SK-N-SH (cell line): ENCODE measurements around the gene NUMB. TPM values are rescaled to one million over a fixed set of nuclear protein-coding genes. Genes with fewer than 3 reads are reported as not detected.

ENCODE experiments used
- CTCF ChIA-PET: fragments of 300-600, 350-600 bp; formaldehyde crosslinking; extraction: SDS; loops from one replicate; lab custom pipeline; 2021; lab: Yijun Ruan, JAX
- POLR2A ChIA-PET: fragments of 350-600 bp; sonication (Branson Sonifier 250); formaldehyde crosslinking; extraction: SDS; loops from one replicate; lab custom pipeline; 2020; ENCODE audit warnings: antibody characterized with exemption, inconsistent platforms; lab: Yijun Ruan, JAX
- DNase-seq: peaks from one replicate; pipeline ENCODE4 v3.0.0; 2012
- H2AFZ ChIP-seq: fragments of 200-600 bp; sonication (generic); 2 replicates; pipeline ENCODE4 v1.8.1; 2016; ENCODE audit warnings: antibody characterized with exemption, mild to moderate bottlenecking, low read depth
- H3F3A ChIP-seq: fragments of 200-600 bp; sonication (generic); replicated peaks from 2 replicates; pipeline ENCODE3; 2016; ENCODE audit warnings: antibody characterized with exemption, mild to moderate bottlenecking; ENCODE audit not compliant: insufficient read depth
- H3K27ac ChIP-seq, 2 experiments: fragments of 200-500 bp in 1 of 2; fragments of 200-600 bp in 1 of 2; sonication (Bioruptor generic) in 1 of 2; sonication (generic), shearing (Covaris generic) in 1 of 2; 2 replicates each; pipeline versions ENCODE4 v1.5.1 to v1.6.1; 2014 to 2016; ENCODE audit warnings: low read depth in 2 of 2, inconsistent platforms in 1 of 2, low read length in 1 of 2, mild to moderate bottlenecking in 1 of 2, mixed read lengths in 1 of 2
- H3K27me3 ChIP-seq: fragments of 200-600 bp; sonication (generic), shearing (Covaris generic); 2 replicates; pipeline ENCODE4 v1.6.1; 2016; ENCODE audit warnings: mixed run types; ENCODE audit not compliant: insufficient read depth
- H3K36me3 ChIP-seq, 2 experiments: fragments of 200-500 bp in 1 of 2; fragments of 200-600 bp in 1 of 2; sonication (Bioruptor generic) in 1 of 2; sonication (generic) in 1 of 2; replicated peaks in 1 of 2; 2 replicates each; pipeline versions ENCODE3 to v1.5.1; 2014 to 2016; ENCODE audit warnings: low read length in 1 of 2, mild to moderate bottlenecking in 1 of 2; ENCODE audit not compliant: insufficient read depth in 2 of 2, control insufficient read depth in 1 of 2
- H3K4me1 ChIP-seq, 2 experiments: fragments of 200-500 bp in 1 of 2; fragments of 200-600 bp in 1 of 2; sonication (Bioruptor generic) in 1 of 2; sonication (generic), shearing (Covaris generic) in 1 of 2; 2 replicates each; pipeline versions ENCODE4 v1.5.1 to v1.6.1; 2014 to 2016; ENCODE audit warnings: low read depth in 1 of 2, low read length in 1 of 2, mixed run types in 1 of 2; ENCODE audit not compliant: insufficient read depth in 2 of 2, control insufficient read depth in 1 of 2
- H3K4me2 ChIP-seq: fragments of 200-600 bp; sonication (generic), shearing (Covaris generic); 2 replicates; pipeline ENCODE4 v1.6.1; 2017; ENCODE audit warnings: mixed run types
- H3K4me3 ChIP-seq, 2 experiments: fragments of 200-500 bp in 1 of 2; fragments of 200-600 bp in 1 of 2; sonication (Bioruptor generic) in 1 of 2; sonication (generic), shearing (Covaris generic) in 1 of 2; 2 replicates each; pipeline versions ENCODE4 v1.5.1 to v1.8.1; 2014 to 2016; ENCODE audit warnings: low read depth in 2 of 2, inconsistent platforms in 1 of 2, low read length in 1 of 2, mild to moderate bottlenecking in 1 of 2, mixed read lengths in 1 of 2, moderate library complexity in 1 of 2
- H3K79me2 ChIP-seq: fragments of 200-600 bp; sonication (generic); 2 replicates; pipeline ENCODE4 v1.8.1; 2017; ENCODE audit warnings: mild to moderate bottlenecking; ENCODE audit not compliant: insufficient read depth
- H3K9ac ChIP-seq: fragments of 200-600 bp; sonication (generic); 2 replicates; pipeline ENCODE4 v1.6.1; 2017; ENCODE audit warnings: mixed run types
- H3K9me2 ChIP-seq: fragments of 200-600 bp; sonication (generic); 2 replicates; pipeline ENCODE4 v1.6.1; 2017; ENCODE audit warnings: mixed run types
- H3K9me3 ChIP-seq: fragments of 200-600 bp; sonication (generic); 2 replicates; pipeline ENCODE4 v1.6.1; 2017; ENCODE audit warnings: mixed run types, mild to moderate bottlenecking, moderate library complexity
- H4K20me1 ChIP-seq: fragments of 200-600 bp; sonication (generic); 2 replicates; pipeline ENCODE4 v1.6.1; 2017; ENCODE audit warnings: mild to moderate bottlenecking, mixed run types; ENCODE audit not compliant: insufficient read depth
- CHD2 ChIP-seq: fragments of 150-350 bp; IDR thresholded peaks from 2 replicates; pipeline ENCODE4 v1.6.1; 2018; ENCODE audit warnings: low read length; ENCODE audit not compliant: partially characterized antibody
- CTCF ChIP-seq: fragments of 200-600 bp; sonication (generic); IDR thresholded peaks from 2 replicates; pipeline ENCODE4 v1.6.1; 2017; ENCODE audit warnings: antibody characterized with exemption, mild to moderate bottlenecking, moderate library complexity
- ELF1 ChIP-seq: IDR thresholded peaks from 2 replicates; pipeline ENCODE4 v1.4.0; 2012
- EP300 ChIP-seq, 2 experiments: IDR thresholded peaks; 2 replicates each; pipeline versions ENCODE4 v1.4.0 to v1.6.1; 2012; ENCODE audit warnings: borderline replicate concordance in 1 of 2, low read depth in 1 of 2, low read length in 1 of 2
- FOSL2 ChIP-seq: IDR thresholded peaks from 2 replicates; pipeline ENCODE4 v1.4.0; 2012; ENCODE audit warnings: low read depth, mild to moderate bottlenecking, moderate library complexity, borderline replicate concordance
- GABPA ChIP-seq: IDR thresholded peaks from 2 replicates; pipeline ENCODE4 v1.4.0; 2012; ENCODE audit warnings: low read depth, mild to moderate bottlenecking
- GATA2 ChIP-seq: sonication (generic); formaldehyde crosslinking; IDR thresholded peaks from 2 replicates; pipeline ENCODE4 v1.5.0; 2020; ENCODE audit warnings: mild to moderate bottlenecking, missing genetic modification reagents
- IRF3 ChIP-seq: fragments of 150-350 bp; IDR thresholded peaks from 2 replicates; pipeline ENCODE4 v1.6.1; 2016; ENCODE audit warnings: mild to moderate bottlenecking, low read depth, low read length
- PBX3 ChIP-seq: IDR thresholded peaks from 2 replicates; pipeline ENCODE4; 2012
- POLR2AphosphoS5 ChIP-seq: IDR thresholded peaks from 2 replicates; pipeline ENCODE4 v1.6.1; 2012; ENCODE audit warnings: low read depth, low read length
- RCOR1 ChIP-seq: fragments of 150-350 bp; IDR thresholded peaks from 2 replicates; pipeline ENCODE4 v1.6.1; 2017; ENCODE audit warnings: antibody characterized with exemption, low read length
- REST ChIP-seq: IDR thresholded peaks from 2 replicates; pipeline ENCODE4 v1.6.1; 2012; ENCODE audit warnings: mild to moderate bottlenecking, low read depth, low read length, moderate library complexity
- RFX5 ChIP-seq: IDR thresholded peaks from 2 replicates; pipeline ENCODE4 v1.6.1; 2012; ENCODE audit warnings: mild to moderate bottlenecking, improper control_type of control experiment, low read length
- RXRA ChIP-seq: IDR thresholded peaks from 2 replicates; pipeline ENCODE4 v1.4.0; 2012; ENCODE audit warnings: low read depth, mild to moderate bottlenecking, borderline replicate concordance
- SIN3A ChIP-seq: IDR thresholded peaks from 2 replicates; pipeline ENCODE4 v1.6.1; 2012; ENCODE audit warnings: low read depth, mild to moderate bottlenecking, low read length, moderate library complexity, borderline replicate concordance
- TAF1 ChIP-seq: IDR thresholded peaks from 2 replicates; pipeline ENCODE4 v1.6.1; 2012; ENCODE audit warnings: low read depth, mild to moderate bottlenecking, low read length, moderate library complexity, borderline replicate concordance
- TCF12 ChIP-seq: IDR thresholded peaks from 2 replicates; pipeline ENCODE4 v1.4.0; 2012
- USF2 ChIP-seq: fragments of 150-350 bp; IDR thresholded peaks from 2 replicates; pipeline ENCODE4 v1.6.1; 2017; ENCODE audit warnings: antibody characterized with exemption, low read length, low read depth, borderline replicate concordance
- WGBS: methylation state at CpG from one replicate; pipeline ENCODE4 v1.1.6; 2017; ENCODE audit warnings: low lambda C conversion rate; 5-methylcytosine and 5-hydroxymethylcytosine counted together
- polyA plus RNA-seq, 3 experiments: library from polyadenylated mRNA; depleted of rRNA; stranded (reverse); fragments of >200 nt; gene quantifications; 2 replicates each; pipeline ENCODE4 v1.2.3, GENCODE V29; 2012

NUMB gene
- polyA plus RNA-seq, 1 of the 3 experiments (the other 2 are of a cell fraction), result 58.4 TPM

- Histone ChIP-seq H2AFZ (no peak overlapping the region), H3K27ac (no peak overlapping the region), H3K36me3 (no peaks in the 10 kb centered on the region), H3K4me1 (peaks cover 0 to 6% of the 10 kb centered on the region in 2 experiments; a peak in 1 of 4 replicates), H3K9me2 (no peaks in the 10 kb centered on the region), H3K27me3 (no peaks in the 10 kb centered on the region), H3K9ac (no peak overlapping the region), H3K4me2 (no peak overlapping the region), H4K20me1 (no peaks in the 10 kb centered on the region), H3K79me2 (no peaks in the 10 kb centered on the region), H3F3A (no peaks in the 10 kb centered on the region), H3K4me3 (no peak overlapping the region), H3K9me3 (no peaks in the 10 kb centered on the region)
- WGBS, result 89% methylated on average over 4 of the region's 11 CpGs
- ChIA-PET CTCF (interaction anchor here (1.1 kb wide), 1 partner anchor 217 kb away, joined by 3 read pairs; no protein-coding TSS in a partner anchor), POLR2A (no interaction called here)
- DNase-seq, result peak; percentile 42
- no peak for TF ChIP-seq TCF12
- TF ChIP-seq ELF1, result no peak
- TF ChIP-seq USF2, result no peak
- TF ChIP-seq RXRA, result no peak
- no peak for TF ChIP-seq GABPA
- no peak for TF ChIP-seq SIN3A
- no peak for TF ChIP-seq POLR2AphosphoS5
- TF ChIP-seq GATA2 (CRISPR knock-in tag), result no peak
- no peak for TF ChIP-seq FOSL2
- TF ChIP-seq CTCF, result no peak
- no peak for TF ChIP-seq EP300 (IDR thresholded peaks at IDR 0.05; ENCODE audit: borderline replicate concordance in 1 of 2, low read depth in 1 of 2, low read length in 1 of 2)
- no peak for TF ChIP-seq IRF3
- no peak for TF ChIP-seq RCOR1
These were observed 197.8 kb downstream of the NUMB start for GRCh38 chr14:73260574-73260973.

- H3K27ac ChIP-seq, result no peak overlapping the region
- H4K20me1 ChIP-seq, result no peaks in the 10 kb centered on the region
- no peaks in the 10 kb centered on the region for H3K79me2 ChIP-seq
- H3K27me3 ChIP-seq, result no peaks in the 10 kb centered on the region
- peaks cover 0 to 6% of the 10 kb centered on the region in 2 experiments; a peak in 1 of 4 replicates for H3K4me1 ChIP-seq
- peak; percentile 36 for DNase-seq
- H2AFZ ChIP-seq, result no peak overlapping the region
- ChIA-PET CTCF (no interaction called here), POLR2A (no interaction called here)
- no peaks in the 10 kb centered on the region for H3K9me2 ChIP-seq
- H3K9ac ChIP-seq, result no peak overlapping the region
- no peak overlapping the region for H3K4me3 ChIP-seq
- no peaks in the 10 kb centered on the region for H3F3A ChIP-seq
- H3K4me2 ChIP-seq, result no peak overlapping the region
- no peaks in the 10 kb centered on the region for H3K36me3 ChIP-seq
- no peaks in the 10 kb centered on the region for H3K9me3 ChIP-seq
- 67% methylated on average over 5 of the region's 9 CpGs for WGBS
- TF ChIP-seq POLR2AphosphoS5, result no peak
- TF ChIP-seq RFX5, result no peak
- no peak for TF ChIP-seq PBX3
- TF ChIP-seq ELF1, result no peak
- no peak for TF ChIP-seq REST
- TF ChIP-seq USF2, result no peak
- no peak for TF ChIP-seq GABPA
- TF ChIP-seq TAF1, result no peak
- no peak for TF ChIP-seq RXRA
- no peak for TF ChIP-seq SIN3A
- TF ChIP-seq CHD2, result no peak
- no peak for TF ChIP-seq GATA2 (CRISPR knock-in tag)
These were observed 198.5 kb downstream of the NUMB start for GRCh38 chr14:73259837-73260236.
